HUES6 (cell line): ENCODE results near the gene MYCBP.
"Not testable (repeated sequence)": the region's sequence is repeated elsewhere in the genome, so short reads cannot be mapped to it uniquely, and the experiment has no call there.

Source experiments
- H3K27ac ChIP-seq: 2 replicates; pipeline ENCODE4 v1.7.0; 2013; ENCODE audit warnings: low read depth, mild to moderate bottlenecking, low read length, inconsistent platforms
- H3K27me3 ChIP-seq: 2 replicates; pipeline ENCODE4 v1.6.1; 2013; ENCODE audit warnings: low read length; ENCODE audit not compliant: control insufficient read depth, insufficient read depth
- H3K36me3 ChIP-seq: 2 replicates; pipeline ENCODE4 v1.6.1; 2013; ENCODE audit warnings: low read length; ENCODE audit not compliant: control insufficient read depth, insufficient read depth
- H3K4me1 ChIP-seq: 2 replicates; pipeline ENCODE4 v1.6.1; 2013; ENCODE audit warnings: low read length; ENCODE audit not compliant: control insufficient read depth, insufficient read depth
- H3K4me3 ChIP-seq: 2 replicates; pipeline ENCODE4 v1.5.1; 2013; ENCODE audit warnings: low read depth, low read length
- H3K9ac ChIP-seq: one replicate; pipeline ENCODE4 v1.6.1; 2013; ENCODE audit warnings: mild to moderate bottlenecking, low read length
- H3K9me3 ChIP-seq: 2 replicates; pipeline ENCODE4 v1.6.1; 2013; ENCODE audit warnings: low read depth, low read length; ENCODE audit not compliant: control insufficient read depth, insufficient read depth

Gene MYCBP, protein sequence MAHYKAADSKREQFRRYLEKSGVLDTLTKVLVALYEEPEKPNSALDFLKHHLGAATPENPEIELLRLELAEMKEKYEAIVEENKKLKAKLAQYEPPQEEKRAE

DNA sequence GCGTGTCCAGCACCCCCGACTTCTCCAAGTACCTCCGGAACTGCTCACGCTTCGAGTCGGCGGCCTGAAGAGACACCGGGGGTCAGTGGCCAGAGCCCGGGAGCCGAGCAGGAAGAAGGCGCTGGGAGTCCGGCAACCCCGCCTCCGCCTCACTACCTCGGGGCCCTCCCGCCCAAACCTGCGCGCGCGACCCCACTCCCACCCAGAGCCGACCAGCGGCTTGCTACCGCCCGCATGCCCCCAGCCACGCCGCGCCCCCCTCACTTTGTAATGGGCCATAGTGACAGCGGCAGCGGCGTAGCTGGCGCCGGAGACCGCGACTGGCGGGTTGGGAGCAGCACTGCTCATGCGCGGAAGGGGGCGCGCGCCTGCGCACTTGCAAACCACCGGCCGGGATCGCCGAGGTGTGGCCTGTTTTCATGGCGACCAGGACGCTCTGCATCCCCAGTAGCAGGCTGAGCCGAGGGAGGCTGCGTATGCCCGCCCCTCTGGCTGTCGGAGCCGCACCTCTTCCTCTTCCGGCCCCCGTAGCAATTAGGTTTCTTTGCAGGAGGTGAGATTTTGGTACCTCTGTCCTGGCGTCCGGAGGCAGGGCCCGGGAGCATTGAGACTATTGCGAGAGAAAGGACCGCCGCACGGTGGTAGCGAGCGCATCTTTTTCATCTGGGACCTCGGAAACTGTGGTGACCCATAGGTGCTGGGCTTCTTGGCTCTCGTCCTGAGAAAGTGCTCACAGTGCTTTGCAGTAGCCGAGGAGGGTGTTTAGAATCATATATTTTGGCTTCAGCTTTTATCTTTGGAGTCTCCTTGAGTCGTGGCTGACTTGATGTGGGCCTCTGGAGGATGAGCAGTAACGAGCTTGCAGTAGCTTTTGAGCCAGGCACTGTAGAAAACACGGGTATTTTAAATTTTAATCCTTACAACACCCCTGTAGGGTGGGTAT, at the start of gene MYCBP:
Gene MYCBP, minus strand, starts transcription at position 322 of the 943 bp plus-strand sequence. Its CDS starts 43 bp downstream, at position 279.
- peak within 1 kb of the TSS; percentile 79 for H3K9ac ChIP-seq
- H3K27ac ChIP-seq = no peak within 1 kb of the TSS
- no peaks in the 10 kb centered on the region for H3K36me3 ChIP-seq
- H3K4me3 ChIP-seq = peak within 1 kb of the TSS; percentile 90
- no peaks in the 10 kb centered on the region for H3K9me3 ChIP-seq
- no peaks in the 10 kb centered on the region for H3K27me3 ChIP-seq
- H3K4me1 ChIP-seq = 0 out of 2 replicates have a peak, but pooled peaks cover 7% of the 10 kb centered on the region

DNA sequence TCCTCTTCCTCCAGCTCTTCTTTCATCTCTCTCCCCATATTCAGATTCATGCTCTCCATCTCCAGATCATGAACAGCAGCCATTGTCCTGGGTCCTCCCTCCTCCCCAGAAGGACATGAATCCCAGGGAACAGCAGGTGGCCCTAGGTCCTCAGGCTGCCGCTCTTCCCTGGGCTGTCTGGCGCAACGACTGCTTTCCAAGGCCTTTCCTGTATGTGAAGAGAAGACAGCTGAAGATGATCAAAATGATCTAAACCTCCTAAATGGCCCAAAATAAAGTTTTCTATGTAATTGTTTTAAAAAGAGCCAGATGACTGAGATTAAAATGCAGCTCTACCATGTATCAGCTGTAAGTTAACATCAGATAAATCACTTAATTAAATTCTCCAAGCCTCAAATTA, 46.0 kb upstream of the MYCBP start:
- H3K27me3 ChIP-seq = no peaks in the 10 kb centered on the region
- no peaks in the 10 kb centered on the region for H3K4me1 ChIP-seq
- no peak overlapping the region for H3K9ac ChIP-seq
- no peaks in the 10 kb centered on the region for H3K9me3 ChIP-seq
- no peak overlapping the region for H3K4me3 ChIP-seq
- no peak overlapping the region for H3K27ac ChIP-seq
- no peaks in the 10 kb centered on the region for H3K36me3 ChIP-seq

DNA sequence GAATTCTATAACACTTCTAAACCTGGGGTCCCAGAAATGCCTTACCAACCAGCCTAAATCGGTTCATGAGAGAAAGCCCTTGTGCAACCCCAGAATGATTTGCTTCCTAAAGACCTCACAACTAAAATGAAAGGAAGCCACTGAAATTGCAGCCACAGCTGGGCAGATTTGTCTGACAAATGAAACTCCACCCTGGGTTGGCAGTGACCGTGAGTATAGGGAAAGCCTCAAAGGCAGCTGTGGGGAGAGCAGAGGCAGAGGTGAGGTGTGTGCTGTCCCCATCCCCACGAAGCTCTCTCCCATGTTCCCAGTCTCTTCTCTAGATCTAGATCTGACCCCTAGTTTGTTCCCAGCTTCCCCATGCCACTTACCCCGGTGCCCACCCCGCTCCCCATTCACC, 45.4 kb upstream of the MYCBP start:
- Histone ChIP-seq H3K4me1 (no peaks in the 10 kb centered on the region), H3K9ac (no peak overlapping the region), H3K27me3 (no peaks in the 10 kb centered on the region), H3K27ac (no peak overlapping the region), H3K4me3 (no peak overlapping the region), H3K36me3 (no peaks in the 10 kb centered on the region), H3K9me3 (no peaks in the 10 kb centered on the region)

DNA sequence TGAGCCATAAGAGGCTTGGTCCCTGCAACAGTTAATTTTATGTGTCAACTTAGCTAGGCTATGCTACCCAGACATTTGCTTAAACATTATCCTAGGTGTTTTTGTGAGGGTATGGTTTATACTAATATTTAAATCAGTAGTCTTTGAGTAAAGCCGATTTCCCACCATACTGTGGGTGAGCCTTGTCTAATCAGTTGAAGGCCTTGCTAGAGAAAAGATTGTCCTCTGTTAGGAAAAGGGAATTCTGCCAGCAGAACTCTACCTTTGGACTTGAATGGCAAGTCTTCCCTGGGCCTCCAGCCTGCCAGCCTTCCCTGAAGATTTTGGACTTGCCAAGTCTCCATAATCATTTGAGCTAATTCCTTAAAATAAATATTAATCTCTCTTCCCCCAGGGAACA, 44.6 kb upstream of the MYCBP start:
- Histone ChIP-seq H3K27me3 (no peaks in the 10 kb centered on the region), H3K27ac (no peak overlapping the region), H3K9ac (no peak overlapping the region), H3K4me1 (no peaks in the 10 kb centered on the region), H3K4me3 (no peak overlapping the region), H3K36me3 (no peaks in the 10 kb centered on the region), H3K9me3 (no peaks in the 10 kb centered on the region)

DNA sequence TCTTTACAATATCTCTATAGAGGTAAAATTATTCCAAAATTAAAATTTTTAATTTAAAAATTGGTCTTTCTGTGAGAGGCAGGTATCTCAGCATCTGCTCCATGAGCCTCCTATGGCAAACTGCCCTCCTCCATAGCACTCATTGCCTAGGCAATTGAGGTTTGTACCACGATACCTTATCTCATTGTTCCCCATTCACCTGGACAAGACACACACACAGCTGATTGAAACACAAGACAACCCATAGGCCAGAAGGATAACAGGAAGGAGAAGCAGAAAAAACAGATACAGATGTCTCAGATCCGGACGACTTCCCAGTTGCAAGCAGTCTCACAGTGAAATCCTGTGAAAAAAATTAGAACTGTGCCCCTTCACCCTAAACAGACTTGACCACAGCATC, 44.2 kb upstream of the MYCBP start:
- Histone ChIP-seq H3K4me3 (no peak overlapping the region), H3K9me3 (no peaks in the 10 kb centered on the region), H3K27ac (no peak overlapping the region), H3K27me3 (no peaks in the 10 kb centered on the region), H3K36me3 (no peaks in the 10 kb centered on the region), H3K9ac (no peak overlapping the region), H3K4me1 (no peaks in the 10 kb centered on the region)

DNA sequence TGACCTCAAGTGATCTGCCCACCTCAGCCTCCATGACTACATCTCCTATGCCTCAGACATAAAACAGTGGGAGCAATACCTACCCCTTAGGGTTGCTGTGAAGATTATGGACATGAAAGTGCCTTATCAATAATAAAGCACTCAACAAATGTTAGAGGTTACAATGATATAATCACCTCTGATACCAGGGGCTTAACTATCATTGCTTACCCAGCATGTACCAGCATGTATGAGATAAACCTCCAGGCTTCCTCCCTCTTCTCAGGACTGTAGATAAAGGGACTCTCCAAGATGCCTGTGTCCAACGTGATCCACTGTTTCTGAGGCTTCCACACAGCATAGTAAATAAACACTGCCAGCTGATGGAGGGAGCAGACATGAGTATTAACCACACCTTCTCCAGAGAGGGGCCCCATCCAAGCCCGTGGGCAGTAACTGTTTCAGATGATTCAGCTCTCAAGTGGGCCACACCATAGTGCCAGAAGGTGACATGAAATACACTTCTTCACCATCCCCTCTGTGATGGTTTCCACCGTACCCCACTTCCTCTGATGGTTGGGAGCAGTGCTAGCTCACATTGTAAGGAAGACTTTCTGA, 42.3 kb upstream of the MYCBP start:
- Histone ChIP-seq H3K27me3 (no peaks in the 10 kb centered on the region), H3K36me3 (no peaks in the 10 kb centered on the region), H3K4me3 (no peak overlapping the region), H3K27ac (no peak overlapping the region), H3K4me1 (no peaks in the 10 kb centered on the region), H3K9me3 (no peaks in the 10 kb centered on the region), H3K9ac (no peak overlapping the region)

DNA sequence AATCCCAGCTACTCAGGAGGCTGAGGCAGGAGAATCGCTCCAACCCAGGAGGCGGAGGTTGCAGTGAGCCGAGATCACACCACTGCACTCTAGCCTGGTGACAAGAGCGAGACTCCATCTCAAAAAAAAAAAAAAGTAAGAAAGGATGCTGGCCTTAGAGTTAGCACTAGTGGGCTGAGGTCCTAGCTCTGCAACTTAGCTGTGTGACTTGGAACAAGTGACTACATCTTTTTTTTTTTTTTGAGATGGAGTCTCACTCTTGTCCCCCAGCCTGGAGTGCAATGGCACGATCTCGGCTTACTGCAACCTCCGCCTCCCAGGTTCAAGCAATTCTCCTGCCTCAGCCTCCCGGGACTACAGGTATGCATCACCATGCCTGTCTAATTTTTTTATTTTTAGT, 41.8 kb upstream of the MYCBP start:
- H3K27ac ChIP-seq, H3K9me3 ChIP-seq, H3K27me3 ChIP-seq, H3K36me3 ChIP-seq, H3K9ac ChIP-seq, H3K4me1 ChIP-seq, H3K4me3 ChIP-seq: not testable (repeated sequence)

DNA sequence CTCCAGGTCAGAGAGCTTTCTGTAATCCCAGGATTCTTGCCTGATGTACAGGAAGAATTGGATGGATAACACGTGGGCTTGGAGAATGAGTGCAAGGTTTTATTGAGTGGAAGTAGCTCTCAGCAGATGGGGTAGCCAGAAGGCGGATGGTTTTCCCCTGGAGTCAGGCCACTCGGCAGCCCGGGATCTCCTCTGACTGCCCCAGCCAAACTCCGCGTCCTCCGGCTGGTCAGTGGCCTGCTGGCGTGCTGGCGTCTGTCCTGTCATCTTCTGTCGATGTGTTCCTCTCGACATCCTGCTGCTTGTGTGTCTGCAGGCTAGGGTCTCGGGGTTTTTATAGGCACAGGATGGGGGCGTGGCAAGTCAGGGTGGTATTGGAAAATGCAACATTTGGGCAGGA, 35.7 kb upstream of the MYCBP start:
- H3K36me3 ChIP-seq = no peaks in the 10 kb centered on the region
- H3K4me3 ChIP-seq = no peak overlapping the region
- no peaks in the 10 kb centered on the region for H3K4me1 ChIP-seq
- no peaks in the 10 kb centered on the region for H3K27me3 ChIP-seq
- H3K9me3 ChIP-seq = 0 out of 2 replicates have a peak, but pooled peaks cover 3% of the 10 kb centered on the region
- no peak overlapping the region for H3K27ac ChIP-seq
- no peak overlapping the region for H3K9ac ChIP-seq

DNA sequence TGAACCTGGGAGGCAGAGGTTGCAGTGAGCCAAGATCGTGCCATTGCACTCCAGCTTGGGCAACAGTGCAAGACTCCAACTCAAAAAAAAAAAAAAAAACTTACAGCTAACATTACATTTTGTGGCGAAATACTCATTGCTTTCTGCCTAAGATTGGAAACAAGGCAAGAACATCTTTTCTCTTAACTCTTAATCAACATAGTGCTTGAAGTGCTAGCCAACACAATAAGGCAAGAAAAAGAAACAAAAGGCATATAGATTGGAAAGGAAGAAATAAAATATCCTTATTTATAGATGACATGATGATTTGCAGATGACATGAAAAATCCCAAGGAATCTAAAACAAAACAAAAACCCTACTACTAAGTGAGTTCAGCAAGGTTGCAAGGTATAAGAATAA, 32.8 kb upstream of the MYCBP start:
- Histone ChIP-seq H3K27me3 (no peaks in the 10 kb centered on the region), H3K4me3 (no peak overlapping the region), H3K9me3 (0 out of 2 replicates have a peak, but pooled peaks cover 3% of the 10 kb centered on the region), H3K4me1 (no peaks in the 10 kb centered on the region), H3K27ac (no peak overlapping the region), H3K9ac (no peak overlapping the region), H3K36me3 (no peaks in the 10 kb centered on the region)

DNA sequence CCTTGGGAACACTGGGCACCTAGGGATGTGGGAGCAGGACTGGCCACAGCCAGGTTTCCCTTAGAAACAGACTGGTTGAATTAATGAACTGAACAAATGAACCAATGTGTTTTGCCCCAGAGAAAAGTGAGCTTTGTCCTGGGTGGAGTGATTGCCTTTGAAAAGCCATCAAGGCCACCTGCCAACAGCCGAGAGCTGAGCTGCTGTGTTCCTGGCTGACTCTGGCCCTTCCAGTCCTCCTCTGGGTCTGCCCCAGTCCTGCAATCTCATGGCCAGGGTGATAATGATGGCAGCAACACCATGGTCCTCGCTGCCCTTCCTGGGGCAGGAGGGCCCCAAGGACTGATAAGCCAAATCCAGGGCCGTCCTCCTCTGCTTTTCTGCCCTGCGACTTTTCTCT, 26.4 kb upstream of the MYCBP start:
- Histone ChIP-seq H3K9me3 (no peaks in the 10 kb centered on the region), H3K4me3 (no peak overlapping the region), H3K9ac (no peak overlapping the region), H3K27ac (no peak overlapping the region), H3K36me3 (no peaks in the 10 kb centered on the region), H3K4me1 (no peaks in the 10 kb centered on the region), H3K27me3 (no peaks in the 10 kb centered on the region)

DNA sequence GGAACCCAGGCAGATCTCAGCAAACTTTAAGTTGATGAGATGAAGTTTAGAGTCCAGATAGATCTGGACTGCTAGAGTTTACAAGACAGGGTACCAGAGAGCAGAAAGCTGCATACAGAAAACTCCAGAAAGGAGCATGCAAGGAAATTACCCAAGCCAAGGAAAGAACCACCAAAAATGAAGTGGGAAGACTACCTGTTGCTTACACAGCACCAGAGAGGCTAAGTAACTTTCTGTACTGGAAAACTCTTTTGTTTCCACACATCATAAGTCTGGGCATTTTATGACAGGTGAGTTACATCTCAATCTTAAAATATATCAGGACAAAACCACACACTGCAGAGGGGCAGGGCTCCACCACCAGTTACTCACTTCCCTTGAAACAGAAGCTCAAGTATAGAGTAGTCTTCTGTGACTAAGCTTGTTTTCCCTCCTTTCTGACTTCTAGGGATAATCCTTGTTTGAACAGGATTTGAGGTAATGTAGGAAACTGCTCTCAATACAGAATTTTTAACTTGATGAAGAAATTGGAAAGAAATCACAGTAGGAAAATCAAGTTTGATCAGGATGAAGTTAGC, 25.6 kb upstream of the MYCBP start:
- Histone ChIP-seq H3K4me1 (no peaks in the 10 kb centered on the region), H3K27me3 (no peaks in the 10 kb centered on the region), H3K36me3 (no peaks in the 10 kb centered on the region), H3K9ac (no peak overlapping the region), H3K9me3 (no peaks in the 10 kb centered on the region), H3K4me3 (no peak overlapping the region), H3K27ac (no peak overlapping the region)
